Calu3 (cell line): ENCODE measurements around the gene IMMP2L. TPM values are rescaled to one million over a fixed set of nuclear protein-coding genes. Genes with fewer than 3 reads are reported as not detected.
"Not testable (repeated sequence)": the region's sequence is repeated elsewhere in the genome, so short reads cannot be mapped to it uniquely, and the experiment has no call there.

ENCODE experiments used
- BruUV-seq: library from RNA; stranded (reverse); fragments of 400-500 nt; replicated peaks from 2 replicates; lab custom pipeline; 2021; lab: Mats Ljungman, UMichigan
- CTCF ChIA-PET: fragments of 300-600 bp; sonication (Branson Sonifier 250); formaldehyde crosslinking; loops from one replicate; lab custom pipeline; 2022; ENCODE audit warnings: antibody characterized with exemption; lab: Charles Lee
- DNase-seq: peaks from one replicate; pipeline ENCODE4 v3.0.0; 2022
- H3K27ac Mint-ChIP-seq: one replicate; pipeline ENCODE4 v1.8.0; 2022; ENCODE audit warnings: mixed read lengths; ENCODE audit not compliant: unreplicated experiment
- H3K27me3 Mint-ChIP-seq: one replicate; pipeline ENCODE4 v1.8.0; 2022; ENCODE audit warnings: mixed read lengths; ENCODE audit not compliant: unreplicated experiment
- H3K36me3 Mint-ChIP-seq: one replicate; pipeline ENCODE4 v1.8.0; 2022; ENCODE audit warnings: mild to moderate bottlenecking, moderate library complexity, mixed read lengths; ENCODE audit not compliant: insufficient read depth, unreplicated experiment
- H3K4me1 Mint-ChIP-seq: one replicate; pipeline ENCODE4 v1.8.0; 2022; ENCODE audit warnings: mild to moderate bottlenecking, low read depth, mixed read lengths; ENCODE audit not compliant: unreplicated experiment
- H3K4me3 Mint-ChIP-seq: one replicate; pipeline ENCODE4 v1.8.0; 2022; ENCODE audit warnings: mild to moderate bottlenecking, low read depth, moderate library complexity, mixed read lengths; ENCODE audit not compliant: unreplicated experiment
- H3K9me3 Mint-ChIP-seq: one replicate; pipeline ENCODE4 v1.8.0; 2022; ENCODE audit warnings: low read depth, mixed read lengths; ENCODE audit not compliant: unreplicated experiment
- CTCF ChIP-seq: fragments of 200-600 bp; IDR thresholded peaks from one replicate; pipeline ENCODE4 v1.8.0; 2022; ENCODE audit warnings: antibody characterized with exemption; ENCODE audit not compliant: unreplicated experiment
- intact Hi-C: fragments of 100-400 bp; cut with micrococcal nuclease; formaldehyde crosslinking; loops from one replicate; pipeline ENCODE4 v1.10.0; 2022; ENCODE audit not compliant: unreplicated experiment
- total RNA-seq: library from RNA; stranded (reverse); gene quantifications from 2 replicates; pipeline ENCODE4 v1.2.3, GENCODE V29; 2022

Gene IMMP2L
- total RNA-seq, 1 experiment from 2014 or later, result 28.6 TPM

- no peak for TF ChIP-seq CTCF
- no peak for DNase-seq
- Mint-ChIP-seq H3K27ac (no peak overlapping the region), H3K9me3 (peaks cover 2% of the 10 kb centered on the region), H3K4me1 (no peaks in the 10 kb centered on the region), H3K27me3 (no peaks in the 10 kb centered on the region), H3K4me3 (no peak overlapping the region), H3K36me3 (no peaks in the 10 kb centered on the region)
- intact Hi-C loops, result no loop called here
- no TSS peak for BruUV-seq
- CTCF ChIA-PET, result no interaction called here
These were observed 279.7 kb downstream of the IMMP2L start for GRCh38 chr7:111282626-111283025.

- Mint-ChIP-seq H3K27ac (no peak overlapping the region), H3K27me3 (no peaks in the 10 kb centered on the region), H3K9me3 (peaks cover 5% of the 10 kb centered on the region), H3K4me3 (no peak overlapping the region), H3K36me3 (no peaks in the 10 kb centered on the region), H3K4me1 (no peaks in the 10 kb centered on the region)
- intact Hi-C loops, result no loop called here
- no peak for DNase-seq
- TF ChIP-seq CTCF, result no peak
- BruUV-seq, result no TSS peak
- CTCF ChIA-PET, result no interaction called here
These were observed 287.4 kb downstream of the IMMP2L start for GRCh38 chr7:111274857-111275256.

GRCh38 chr7:111272092-111272491 lies 290.2 kb downstream of the IMMP2L start:
- DNase-seq, result no peak
- intact Hi-C loops, result no loop called here
- CTCF ChIA-PET, result interaction anchor here (0.5 kb wide), 1 partner anchor 35 kb away, joined by 3 read pairs; no protein-coding TSS in a partner anchor
- H3K27ac Mint-ChIP-seq, result no peak overlapping the region
- peaks cover 5% of the 10 kb centered on the region for H3K9me3 Mint-ChIP-seq
- no peaks in the 10 kb centered on the region for H3K36me3 Mint-ChIP-seq
- H3K27me3 Mint-ChIP-seq, result no peaks in the 10 kb centered on the region
- no TSS peak for BruUV-seq
- H3K4me3 Mint-ChIP-seq, result no peak overlapping the region
- TF ChIP-seq CTCF, result no peak
- no peaks in the 10 kb centered on the region for H3K4me1 Mint-ChIP-seq

- CTCF ChIA-PET, BruUV-seq, H3K27me3 Mint-ChIP-seq: not testable (repeated sequence)
These were observed 291.5 kb downstream of the IMMP2L start for GRCh38 chr7:111270794-111271193.

GRCh38 chr7:111268941-111269340 lies 293.4 kb downstream of the IMMP2L start:
- CTCF ChIA-PET, result no interaction called here
- no peak for DNase-seq
- H3K4me1 Mint-ChIP-seq, result no peaks in the 10 kb centered on the region
- BruUV-seq, result no TSS peak
- H3K9me3 Mint-ChIP-seq, result peaks cover 5% of the 10 kb centered on the region
- TF ChIP-seq CTCF, result no peak
- intact Hi-C loops, result no loop called here
- no peaks in the 10 kb centered on the region for H3K27me3 Mint-ChIP-seq
- no peaks in the 10 kb centered on the region for H3K36me3 Mint-ChIP-seq
- no peak overlapping the region for H3K4me3 Mint-ChIP-seq
- no peak overlapping the region for H3K27ac Mint-ChIP-seq

More at GRCh38 chr7:111270794-111271193, 291.5 kb downstream of the IMMP2L start:
- H3K9me3 Mint-ChIP-seq, H3K36me3 Mint-ChIP-seq, intact Hi-C loops, H3K4me1 Mint-ChIP-seq, DNase-seq, H3K4me3 Mint-ChIP-seq, H3K27ac Mint-ChIP-seq: not testable (repeated sequence)
